Cardiac muscle cell (in vitro differentiated cells and primary cell): ENCODE results near the gene TSPAN31. TPM values are rescaled to one million over a fixed set of nuclear protein-coding genes. Genes with fewer than 3 reads are reported as not detected.

Experiments
- DNase-seq, 2 donors: peaks; one replicate each; pipeline versions ENCODE4 v3.0.0 to v3.0.0-alpha.2; 2010 to 2017; ENCODE audit warnings: low read depth in 1 of 2, low spot score in 1 of 2
- H3K27ac ChIP-seq: fragments of 200-600 bp; sonication (generic); 2 replicates; pipeline ENCODE4 v1.5.1; 2016
- H3K27me3 ChIP-seq: fragments of 200-600 bp; sonication (generic); 2 replicates; pipeline ENCODE4 v1.6.0; 2016; ENCODE audit warnings: control low read depth
- H3K36me3 ChIP-seq: fragments of 200-600 bp; sonication (generic); 2 replicates; pipeline ENCODE4 v1.5.1; 2016; ENCODE audit warnings: control low read depth
- H3K4me1 ChIP-seq: fragments of 200-600 bp; sonication (generic); 2 replicates; pipeline ENCODE4 v1.8.1; 2017; ENCODE audit warnings: low read depth, mild to moderate bottlenecking, mixed run types
- H3K4me3 ChIP-seq: fragments of 200-600 bp; sonication (generic); 2 replicates; pipeline ENCODE4 v1.5.1; 2016; ENCODE audit warnings: mild to moderate bottlenecking
- H3K9me3 ChIP-seq: fragments of 200-600 bp; sonication (generic); 2 replicates; pipeline ENCODE4 v1.5.1; 2017; ENCODE audit warnings: low read depth, mild to moderate bottlenecking, control low read depth
- polyA plus RNA-seq: library from polyadenylated mRNA; unstranded; fragments of >200 nt; fragmentation: Nextera tagmentation; extraction: Ambion mirVana; gene quantifications from 2 replicates; pipeline ENCODE4 v1.2.1, GENCODE V29; 2016
- total RNA-seq: library from RNA; depleted of rRNA; stranded (reverse); fragments of >200 nt; gene quantifications from 2 replicates; pipeline ENCODE4 v1.2.3, GENCODE V29; 2016
- TF ChIP-seq, protein P1 (sequence below): IDR thresholded peaks from 2 replicates; pipeline ENCODE4 v1.5.1; 2012; ENCODE audit warnings: low read depth, mild to moderate bottlenecking, low read length

The TSPAN31 gene
- total and polyA plus RNA-seq, 2 experiments from 2014 or later = 65.9 to 66.3 TPM

DNA sequence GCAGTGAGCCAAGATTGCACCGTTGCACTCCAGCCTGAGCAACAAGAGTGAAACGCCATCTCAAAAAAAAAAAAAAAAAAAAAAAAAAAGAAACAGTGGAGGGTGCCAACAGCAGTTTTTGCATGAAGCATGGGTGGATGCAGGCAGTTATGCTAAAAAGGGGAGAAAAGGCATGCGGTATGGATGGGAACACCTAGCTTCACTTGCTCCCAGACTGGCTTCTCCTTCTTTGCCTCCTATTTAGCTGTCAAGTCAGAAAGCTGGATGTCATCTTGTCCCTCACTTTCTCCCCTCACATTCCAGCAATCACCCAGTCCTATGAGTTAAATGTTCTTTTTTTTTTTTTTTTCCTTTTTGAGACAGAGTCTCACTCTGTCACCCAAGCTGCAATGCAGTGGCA, 30.2 kb downstream of the TSPAN31 start:
- peaks cover 4% of the 10 kb centered on the region for H3K4me1 ChIP-seq
- DNase-seq = no peak

DNA sequence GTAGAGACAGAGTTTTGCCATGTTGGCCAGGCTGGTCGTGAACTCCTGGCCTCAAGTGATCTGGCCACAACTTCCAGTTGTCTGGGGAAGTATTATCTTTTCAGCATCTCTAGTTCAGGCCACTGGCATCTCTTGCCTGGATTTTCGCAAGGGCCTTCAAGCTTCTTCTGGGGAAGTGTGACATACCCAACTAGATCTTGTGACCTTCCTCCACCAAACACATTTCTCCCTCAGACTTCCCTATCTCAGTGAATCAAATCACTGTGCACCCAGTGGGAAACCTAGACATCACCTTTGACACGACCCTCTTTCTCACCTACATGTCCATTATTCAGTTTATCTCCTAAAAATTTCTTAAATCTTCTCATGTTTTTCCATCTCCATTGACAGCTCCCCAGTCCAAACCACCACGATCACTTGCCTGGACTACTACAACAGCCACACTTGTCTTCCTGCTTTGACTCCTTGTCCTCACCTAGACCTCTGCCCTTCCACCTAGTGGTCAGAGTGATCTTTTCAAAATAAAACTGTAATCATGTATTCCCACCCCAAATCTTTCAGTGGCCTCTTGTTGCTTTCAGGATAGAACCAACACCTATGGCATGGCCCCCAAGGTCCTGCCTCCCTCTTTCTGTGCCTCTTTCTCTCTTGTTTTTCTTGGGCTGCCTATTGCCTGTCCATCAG, 30.9 kb downstream of the TSPAN31 start:
- Histone ChIP-seq H3K27me3 (no peaks in the 10 kb centered on the region), H3K27ac (no peak overlapping the region), H3K9me3 (no peaks in the 10 kb centered on the region), H3K36me3 (no peaks in the 10 kb centered on the region), H3K4me3 (no peak overlapping the region), H3K4me1 (peaks cover 4% of the 10 kb centered on the region)
- no peak for DNase-seq
- TF ChIP-seq, protein P1, sequence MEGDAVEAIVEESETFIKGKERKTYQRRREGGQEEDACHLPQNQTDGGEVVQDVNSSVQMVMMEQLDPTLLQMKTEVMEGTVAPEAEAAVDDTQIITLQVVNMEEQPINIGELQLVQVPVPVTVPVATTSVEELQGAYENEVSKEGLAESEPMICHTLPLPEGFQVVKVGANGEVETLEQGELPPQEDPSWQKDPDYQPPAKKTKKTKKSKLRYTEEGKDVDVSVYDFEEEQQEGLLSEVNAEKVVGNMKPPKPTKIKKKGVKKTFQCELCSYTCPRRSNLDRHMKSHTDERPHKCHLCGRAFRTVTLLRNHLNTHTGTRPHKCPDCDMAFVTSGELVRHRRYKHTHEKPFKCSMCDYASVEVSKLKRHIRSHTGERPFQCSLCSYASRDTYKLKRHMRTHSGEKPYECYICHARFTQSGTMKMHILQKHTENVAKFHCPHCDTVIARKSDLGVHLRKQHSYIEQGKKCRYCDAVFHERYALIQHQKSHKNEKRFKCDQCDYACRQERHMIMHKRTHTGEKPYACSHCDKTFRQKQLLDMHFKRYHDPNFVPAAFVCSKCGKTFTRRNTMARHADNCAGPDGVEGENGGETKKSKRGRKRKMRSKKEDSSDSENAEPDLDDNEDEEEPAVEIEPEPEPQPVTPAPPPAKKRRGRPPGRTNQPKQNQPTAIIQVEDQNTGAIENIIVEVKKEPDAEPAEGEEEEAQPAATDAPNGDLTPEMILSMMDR = no peak

More for the DNA sequence above, 30.2 kb downstream of the TSPAN31 start:
- Histone ChIP-seq H3K4me3 (no peak overlapping the region), H3K36me3 (no peaks in the 10 kb centered on the region), H3K9me3 (no peaks in the 10 kb centered on the region), H3K27me3 (no peaks in the 10 kb centered on the region), H3K27ac (no peak overlapping the region)
- TF ChIP-seq, protein P1 = no peak

DNA sequence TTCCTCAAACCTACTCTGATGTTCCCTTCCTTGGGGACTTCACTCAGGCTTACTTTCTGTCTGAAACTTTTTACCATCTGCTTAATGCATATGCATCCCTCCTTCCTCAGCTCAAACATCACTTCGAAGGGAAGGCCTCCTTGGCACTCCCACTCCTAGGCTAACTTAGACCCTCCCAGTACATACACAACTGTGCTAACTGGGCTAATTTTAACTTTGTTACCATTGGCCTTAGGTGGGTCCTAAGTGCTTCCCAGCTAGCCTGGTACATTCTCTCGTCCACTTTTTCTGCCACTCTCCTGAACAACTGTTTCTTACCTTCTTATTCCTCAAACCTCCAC, 31.4 kb downstream of the TSPAN31 start:
- Histone ChIP-seq H3K27me3 (no peaks in the 10 kb centered on the region), H3K4me1 (peaks cover 2% of the 10 kb centered on the region), H3K4me3 (no peak overlapping the region), H3K36me3 (no peaks in the 10 kb centered on the region), H3K9me3 (no peaks in the 10 kb centered on the region), H3K27ac (no peak overlapping the region)
- DNase-seq = no peak
- TF ChIP-seq, protein P1 = no peak

DNA sequence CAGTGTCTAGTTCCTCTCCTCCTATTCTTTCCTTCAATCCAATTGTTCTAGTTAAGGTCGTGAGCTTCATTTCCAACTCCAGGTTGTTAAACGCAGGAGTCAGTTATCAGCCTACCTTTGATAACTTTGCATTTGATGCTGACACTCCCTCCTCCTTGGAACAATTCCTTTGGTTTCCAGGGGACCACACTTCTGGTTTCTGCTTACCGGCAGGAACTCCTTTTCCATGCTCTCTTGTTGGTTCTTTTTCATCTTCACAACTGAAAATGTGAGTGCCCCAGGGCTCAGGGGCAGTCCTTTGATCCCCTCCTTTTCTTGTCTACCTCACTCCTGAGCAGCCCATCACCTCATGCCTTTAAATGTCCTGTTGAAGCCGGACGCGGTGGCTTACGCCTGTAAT, 32.5 kb downstream of the TSPAN31 start:
- Histone ChIP-seq H3K27ac (no peak overlapping the region), H3K4me3 (no peak overlapping the region), H3K9me3 (no peaks in the 10 kb centered on the region), H3K4me1 (no peaks in the 10 kb centered on the region), H3K27me3 (no peaks in the 10 kb centered on the region), H3K36me3 (no peaks in the 10 kb centered on the region)
- no peak for DNase-seq
- TF ChIP-seq, protein P1 = no peak

DNA sequence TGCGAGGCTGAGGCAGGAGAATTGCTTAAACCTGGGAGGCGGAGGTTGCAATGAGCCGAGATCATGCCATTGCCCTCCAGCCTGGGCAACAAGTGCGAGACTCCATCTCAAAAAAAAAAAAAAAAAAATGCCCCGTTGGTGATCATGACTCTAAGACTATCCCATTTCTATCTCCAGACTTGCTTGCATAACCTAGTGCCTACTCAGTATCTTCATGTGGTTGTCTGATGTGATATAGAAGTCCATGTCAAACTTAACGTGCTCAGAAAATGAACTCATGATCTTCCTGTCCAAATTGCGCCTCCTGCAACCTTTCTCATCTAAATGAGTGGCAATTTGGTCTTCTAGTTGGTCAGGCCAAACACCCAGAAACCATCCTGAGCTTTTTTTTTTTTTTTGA, 33.1 kb downstream of the TSPAN31 start:
- H3K36me3 ChIP-seq = no peaks in the 10 kb centered on the region
- H3K27ac ChIP-seq = no peak overlapping the region
- TF ChIP-seq, protein P1 = no peak
- no peaks in the 10 kb centered on the region for H3K27me3 ChIP-seq
- no peak overlapping the region for H3K4me3 ChIP-seq
- no peak for DNase-seq
- no peaks in the 10 kb centered on the region for H3K9me3 ChIP-seq
- H3K4me1 ChIP-seq = no peaks in the 10 kb centered on the region
